A549 (cell line): ENCODE measurements around the gene NQO1. TPM values are rescaled to one million over a fixed set of nuclear protein-coding genes. Genes with fewer than 3 reads are reported as not detected.

Source experiments
- ATAC-seq, 2 experiments: fragments of 200-7000 bp in 1 of 2; fragments of >200 bp in 1 of 2; cut with Nextera tagmentation in 1 of 2; cut with Tn5 transposase in 1 of 2; 3 replicates each; pipeline versions ENCODE4 v1.8.0 to v1.9.1; 2018 to 2020; ENCODE audit warnings: mild to moderate bottlenecking in 1 of 2, moderate library complexity in 1 of 2
- CTCF ChIA-PET: fragments of 300-600 bp; sonication (Branson Sonifier 250); formaldehyde crosslinking; extraction: SDS; loops from one replicate; lab custom pipeline; 2021; ENCODE audit warnings: antibody characterized with exemption, inconsistent platforms; lab: Yijun Ruan, JAX
- POLR2A ChIA-PET: fragments of 350-600 bp; formaldehyde crosslinking; extraction: SDS; loops from one replicate; lab custom pipeline; 2021; ENCODE audit warnings: antibody characterized with exemption, inconsistent platforms; lab: Yijun Ruan, JAX
- DNase-seq, 2 experiments: peaks; one replicate each; pipeline versions ENCODE4 v3.0.0 to v3.0.0-alpha.2; 2011 to 2016; ENCODE audit warnings: low read depth in 1 of 2, low spot score in 1 of 2
- FAIRE-seq: peaks from 2 replicates; lab custom pipeline; 2011; peaks lifted over from hg19 to GRCh38; lab: Jason Lieb, UNC
- H3K27ac ChIP-seq, 2 experiments: fragments of >200 bp; sonication (Bioruptor Twin); formaldehyde crosslinking; 3 replicates each; pipeline ENCODE4 v1.5.1; 2016 to 2017
- H3K4me1 ChIP-seq: fragments of >200 bp; sonication (Bioruptor Twin); formaldehyde crosslinking; 3 replicates; pipeline ENCODE4 v1.6.1; 2016
- H3K4me2 ChIP-seq: fragments of >200 bp; sonication (Bioruptor Twin); formaldehyde crosslinking; 3 replicates; pipeline ENCODE4 v1.6.1; 2016
- H3K4me3 ChIP-seq: fragments of >200 bp; sonication (Bioruptor Twin); formaldehyde crosslinking; 3 replicates; pipeline ENCODE4 v1.5.1; 2016
- H3K9me3 ChIP-seq: fragments of >200 bp; sonication (Bioruptor Twin); formaldehyde crosslinking; 3 replicates; pipeline ENCODE4 v1.6.1; 2016
- CBX8 ChIP-seq: fragments of 200-600 bp; sonication (generic); IDR thresholded peaks from 2 replicates; pipeline ENCODE4 v1.6.1; 2016
- CHD2 ChIP-seq: fragments of 150-350 bp; IDR thresholded peaks from 2 replicates; pipeline ENCODE4 v1.6.1; 2014; ENCODE audit warnings: low read length; ENCODE audit not compliant: partially characterized antibody
- CTCF ChIP-seq: fragments of >200 bp; sonication (Bioruptor Twin); formaldehyde crosslinking; IDR thresholded peaks from 3 replicates; pipeline ENCODE4 v1.5.1; 2016
- E2F6 ChIP-seq: IDR thresholded peaks from 2 replicates; pipeline ENCODE4 v1.6.1; 2012; ENCODE audit warnings: low read depth, borderline replicate concordance
- EHF ChIP-seq: fragments of 250-450 bp; sonication (Bioruptor Pico); IDR thresholded peaks from 2 replicates; pipeline ENCODE4 v1.5.0; 2020; ENCODE audit warnings: mild to moderate bottlenecking
- ELK1 ChIP-seq: fragments of 150-350 bp; IDR thresholded peaks from 2 replicates; pipeline ENCODE4 v1.6.1; 2014; ENCODE audit warnings: low read depth, mild to moderate bottlenecking, low read length
- FOSB ChIP-seq: fragments of 250-450 bp; sonication (Bioruptor Pico); IDR thresholded peaks from 2 replicates; pipeline ENCODE4 v1.5.0; 2020; ENCODE audit warnings: mild to moderate bottlenecking, moderate library complexity
- GATA3 ChIP-seq: IDR thresholded peaks from 2 replicates; pipeline ENCODE4 v1.6.1; 2012; ENCODE audit warnings: borderline replicate concordance
- HDAC2 ChIP-seq: fragments of 200-600 bp; sonication (generic); IDR thresholded peaks from 2 replicates; pipeline ENCODE4 v1.6.1; 2016
- HEYL ChIP-seq: fragments of 250-450 bp; sonication (Bioruptor Pico); IDR thresholded peaks from 2 replicates; pipeline ENCODE4 v1.8.0; 2021; ENCODE audit warnings: mild to moderate bottlenecking, moderate library complexity
- HMGXB4 ChIP-seq: fragments of 250-450 bp; sonication (Bioruptor Pico); IDR thresholded peaks from 2 replicates; pipeline ENCODE4 v1.5.0; 2021; ENCODE audit warnings: mild to moderate bottlenecking, moderate library complexity, borderline replicate concordance
- HOXA7 ChIP-seq: fragments of 250-450 bp; sonication (Bioruptor Pico); IDR thresholded peaks from 2 replicates; pipeline ENCODE4 v1.5.0; 2020; ENCODE audit warnings: mild to moderate bottlenecking, moderate library complexity
- KDM5A ChIP-seq: fragments of 200-600 bp; sonication (generic); IDR thresholded peaks from 2 replicates; pipeline ENCODE4 v1.6.1; 2016; ENCODE audit warnings: antibody characterized with exemption, mild to moderate bottlenecking
- MAFK ChIP-seq: fragments of 450-650 bp; IDR thresholded peaks from 2 replicates; pipeline ENCODE4 v1.6.1; 2014; ENCODE audit not compliant: partially characterized antibody
- NPAS2 ChIP-seq: fragments of 250-450 bp; sonication (Bioruptor Pico); IDR thresholded peaks from 2 replicates; pipeline ENCODE4 v1.8.0; 2022; ENCODE audit warnings: mild to moderate bottlenecking, moderate library complexity, borderline replicate concordance
- PBX3 ChIP-seq: IDR thresholded peaks from 2 replicates; pipeline ENCODE4 v1.6.1; 2012
- PHF8 ChIP-seq: fragments of 200-600 bp; sonication (generic); IDR thresholded peaks from 2 replicates; pipeline ENCODE4 v1.6.1; 2016; ENCODE audit warnings: low read depth, mild to moderate bottlenecking, antibody characterized with exemption, moderate library complexity, borderline replicate concordance
- POLR2A ChIP-seq: IDR thresholded peaks from 2 replicates; pipeline ENCODE4 v1.6.1; 2012; ENCODE audit warnings: mild to moderate bottlenecking, low read length
- POLR2AphosphoS2 ChIP-seq: conservative IDR thresholded peaks from 2 replicates; pipeline ENCODE4 v1.6.1; 2012; ENCODE audit warnings: low read length, improper control_type of control experiment, inconsistent platforms
- RARB ChIP-seq: fragments of 250-450 bp; sonication (Bioruptor Pico); IDR thresholded peaks from 2 replicates; pipeline ENCODE4 v1.8.0; 2021; ENCODE audit warnings: mild to moderate bottlenecking, moderate library complexity
- RNF2 ChIP-seq: fragments of 200-600 bp; sonication (generic); IDR thresholded peaks from 2 replicates; pipeline ENCODE4 v1.6.1; 2016; ENCODE audit warnings: low read depth, mild to moderate bottlenecking, antibody characterized with exemption, moderate library complexity, borderline replicate concordance
- TFCP2L1 ChIP-seq: fragments of 250-450 bp; sonication (Bioruptor Pico); IDR thresholded peaks from 2 replicates; pipeline ENCODE4 v1.5.0; 2021; ENCODE audit warnings: mild to moderate bottlenecking
- TP53 ChIP-seq: fragments of 250-450 bp; sonication (Bioruptor Pico); IDR thresholded peaks from 2 replicates; pipeline ENCODE4 v1.5.0; 2021; ENCODE audit warnings: mild to moderate bottlenecking, moderate library complexity
- ZC3H11A ChIP-seq: fragments of 450-650 bp; IDR thresholded peaks from 2 replicates; pipeline ENCODE4 v1.6.1; 2014; ENCODE audit warnings: antibody characterized with exemption, mild to moderate bottlenecking
- ZFP36 ChIP-seq: fragments of 450-650 bp; IDR thresholded peaks from 2 replicates; pipeline ENCODE4 v1.6.1; 2014; ENCODE audit warnings: borderline replicate concordance; ENCODE audit not compliant: partially characterized antibody
- ZNF302 ChIP-seq: fragments of 250-450 bp; sonication (Bioruptor Pico); IDR thresholded peaks from 2 replicates; pipeline ENCODE4 v1.9.0; 2021; ENCODE audit warnings: inconsistent platforms, mild to moderate bottlenecking, moderate library complexity
- ZSCAN20 ChIP-seq: fragments of 250-450 bp; sonication (Bioruptor Pico); IDR thresholded peaks from 2 replicates; pipeline ENCODE4 v1.8.0; 2022; ENCODE audit warnings: mild to moderate bottlenecking, moderate library complexity
- WGBS: methylation state at CpG from one replicate; pipeline ENCODE4 v1.1.6; 2017; ENCODE audit errors: missing lambda C conversion rate; 5-methylcytosine and 5-hydroxymethylcytosine counted together
- polyA plus RNA-seq, 4 experiments: library from polyadenylated mRNA; depleted of rRNA in 3 of 4; stranded (reverse); fragments of >200 nt; fragmentation: RNase III in 1 of 4; extraction: RNeasy Plus Mini Kit Qiagen cat#74134 plus additional on column Dnase treatment in 1 of 4; gene quantifications; 2 replicates in 3 of 4; 3 replicates in 1 of 4; pipeline ENCODE4 v1.2.3, GENCODE V29; 2011 to 2017
- TF ChIP-seq, protein P1 (sequence below): IDR thresholded peaks from 2 replicates; pipeline ENCODE4 v1.6.1; 2012

NQO1 gene
- polyA plus RNA-seq, 2 of the 4 experiments (the other 2 are of a cell fraction) = 1,834 to 2,775 TPM

DNA sequence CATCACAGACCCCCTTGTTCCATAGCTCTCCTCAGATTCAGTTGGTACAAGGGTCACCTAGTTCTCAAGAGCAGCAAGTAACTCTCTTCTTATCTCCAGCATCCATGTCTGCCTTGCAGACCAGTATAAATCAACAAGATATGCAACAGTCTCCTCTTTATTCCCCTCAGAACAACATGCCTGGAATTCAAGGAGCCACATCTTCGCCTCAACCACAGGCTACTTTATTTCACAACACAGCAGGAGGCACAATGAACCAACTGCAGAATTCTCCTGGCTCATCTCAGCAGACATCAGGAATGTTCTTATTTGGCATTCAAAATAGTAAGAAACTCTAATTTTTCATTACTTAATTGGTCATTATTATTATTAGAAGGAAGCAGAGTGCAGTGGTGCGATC, 32.4 kb downstream of the NQO1 start:
- Histone ChIP-seq H3K9me3 (no peaks in the 10 kb centered on the region), H3K27ac (no peak overlapping the region), H3K4me3 (no peak overlapping the region), H3K4me1 (peaks cover 12% of the 10 kb centered on the region; the same call in 1 of the 3 replicates), H3K4me2 (no peak overlapping the region)
- CTCF ChIA-PET = interaction anchor here (1.1 kb wide), 2 partner anchors 10 to 15 kb away, joined by 3 to 5 read pairs; no protein-coding TSS in a partner anchor
- TF ChIP-seq ELK1 = no peak
- TF ChIP-seq HDAC2 = no peak
- TF ChIP-seq MAFK = no peak
- no peak for TF ChIP-seq PBX3
- no peak for TF ChIP-seq EHF (CRISPR knock-in tag)
- TF ChIP-seq ZSCAN20 (CRISPR knock-in tag) = no peak
- TF ChIP-seq KDM5A = no peak
- no peak for TF ChIP-seq ZC3H11A
- no peak for TF ChIP-seq POLR2A
- no peak for TF ChIP-seq CHD2
- no peak for TF ChIP-seq RNF2
- TF ChIP-seq TP53 = no peak
- TF ChIP-seq, protein P1, sequence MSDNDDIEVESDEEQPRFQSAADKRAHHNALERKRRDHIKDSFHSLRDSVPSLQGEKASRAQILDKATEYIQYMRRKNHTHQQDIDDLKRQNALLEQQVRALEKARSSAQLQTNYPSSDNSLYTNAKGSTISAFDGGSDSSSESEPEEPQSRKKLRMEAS = no peak
- no peak for TF ChIP-seq RARB (CRISPR knock-in tag)
- no peak for TF ChIP-seq HEYL
- no peak for TF ChIP-seq FOSB
- no peak for TF ChIP-seq NPAS2 (CRISPR knock-in tag)
- TF ChIP-seq CBX8 = no peak
- TF ChIP-seq TFCP2L1 (CRISPR knock-in tag) = no peak
- no peak for TF ChIP-seq ZNF302 (CRISPR knock-in tag)
- POLR2A ChIA-PET = interaction anchor here (0.6 kb wide), 1 partner anchor 109 kb away, joined by 3 read pairs; no protein-coding TSS in a partner anchor
- no peak for ATAC-seq
- 92% methylated on average over 2 of the region's 2 CpGs for WGBS
- no peak for FAIRE-seq
- no peak for DNase-seq

GRCh38 chr16:69691980-69692911, 34.1 kb downstream of the NQO1 start:
- peak in 1 of 2 experiments; percentile 51; a peak in 2 of 6 replicates for ATAC-seq
- POLR2A ChIA-PET = no interaction called here
- no peak overlapping the region for H3K27ac ChIP-seq
- no peak for TF ChIP-seq ZFP36
- no peak for TF ChIP-seq ZC3H11A
- TF ChIP-seq HOXA7 = no peak
- TF ChIP-seq KDM5A = no peak
- no peak for TF ChIP-seq MAFK
- TF ChIP-seq HMGXB4 (CRISPR knock-in tag) = no peak
- no peak for TF ChIP-seq PHF8
- TF ChIP-seq CTCF = no peak
- no peak for TF ChIP-seq ELK1
- TF ChIP-seq TFCP2L1 (CRISPR knock-in tag) = no peak
- no peak for TF ChIP-seq CHD2
- TF ChIP-seq POLR2AphosphoS2 = no peak
- no peak for TF ChIP-seq EHF (CRISPR knock-in tag)
- no peak for TF ChIP-seq GATA3
- TF ChIP-seq E2F6 = no peak

More at GRCh38 chr16:69691980-69692911, 34.1 kb downstream of the NQO1 start:
- FAIRE-seq = no peak
- H3K4me1 ChIP-seq = peaks cover 12% of the 10 kb centered on the region; the same call in 1 of the 3 replicates
- no peak overlapping the region for H3K4me3 ChIP-seq
- H3K4me2 ChIP-seq = no peak overlapping the region
- DNase-seq = no peak
- WGBS = 87% methylated on average over 4 of the region's 4 CpGs
- no peaks in the 10 kb centered on the region for H3K9me3 ChIP-seq
- CTCF ChIA-PET = interaction anchor here (0.6 to 1.1 kb wide), 3 partner anchors 17 to 192 kb away, joined by 3 read pairs; no protein-coding TSS in a partner anchor
